ENCODE measurements around the gene CTXN1.

The CTXN1 gene

DNA sequence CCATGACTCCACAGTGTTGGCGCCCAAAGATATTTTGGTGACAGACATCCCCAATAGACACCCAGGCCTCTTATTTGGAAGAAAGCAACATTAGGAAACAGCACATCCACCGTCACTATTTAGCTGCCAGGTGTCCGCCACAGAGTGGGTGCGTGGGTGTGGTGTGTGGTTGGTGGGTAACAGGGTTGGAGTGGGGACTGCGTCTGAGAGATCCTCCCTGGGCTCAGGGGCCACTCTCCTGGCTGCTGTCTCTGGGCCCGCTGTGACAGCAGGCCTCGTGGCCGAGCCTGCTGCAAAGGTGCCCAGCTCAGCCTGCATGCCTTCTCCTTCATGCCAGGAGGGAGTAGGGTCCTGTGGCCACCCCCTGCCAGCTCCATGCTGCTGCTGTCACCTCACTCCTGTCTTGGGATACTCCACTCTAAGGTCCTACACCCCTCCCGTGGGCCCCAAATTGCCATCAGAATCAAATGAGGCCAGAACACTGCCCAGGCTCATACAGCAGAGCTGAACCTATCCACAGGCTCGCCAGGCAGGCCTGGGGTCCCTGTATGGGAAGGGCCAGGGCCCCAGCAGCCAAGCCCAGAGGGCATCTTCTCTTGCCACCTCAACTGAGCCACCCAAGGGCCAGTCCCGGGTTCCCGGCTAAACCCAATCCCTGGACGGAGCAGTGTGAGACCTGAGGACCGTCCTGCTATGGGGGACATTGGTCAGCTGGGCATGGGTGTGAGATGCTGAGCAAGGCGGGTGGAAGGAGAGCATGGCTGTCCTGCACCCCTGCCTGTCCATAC, 42.3 kb upstream of the CTXN1 start:
- H3K27ac ChIP-seq = no peak overlapping the region
- no peak overlapping the region for H3K4me2 ChIP-seq
- no peaks in the 10 kb centered on the region for H3K36me3 ChIP-seq (ENCODE audit: insufficient read depth)
- H3K4me1 ChIP-seq (ENCODE audit: low read depth, poor library complexity, severe bottlenecking) = no peaks in the 10 kb centered on the region
- no peak overlapping the region for H2AFZ ChIP-seq (ENCODE audit: low read depth)
- H4K20me1 ChIP-seq (ENCODE audit: insufficient read depth) = no peaks in the 10 kb centered on the region
- H3K79me2 ChIP-seq (ENCODE audit: insufficient read depth, low read depth) = no peaks in the 10 kb centered on the region
- no peak overlapping the region for H3K4me3 ChIP-seq (IDR thresholded peaks at IDR 0.05; ENCODE audit: insufficient read depth, low read depth, low read length)
- H3K9ac ChIP-seq = no peak overlapping the region
- TF ChIP-seq, protein P1, sequence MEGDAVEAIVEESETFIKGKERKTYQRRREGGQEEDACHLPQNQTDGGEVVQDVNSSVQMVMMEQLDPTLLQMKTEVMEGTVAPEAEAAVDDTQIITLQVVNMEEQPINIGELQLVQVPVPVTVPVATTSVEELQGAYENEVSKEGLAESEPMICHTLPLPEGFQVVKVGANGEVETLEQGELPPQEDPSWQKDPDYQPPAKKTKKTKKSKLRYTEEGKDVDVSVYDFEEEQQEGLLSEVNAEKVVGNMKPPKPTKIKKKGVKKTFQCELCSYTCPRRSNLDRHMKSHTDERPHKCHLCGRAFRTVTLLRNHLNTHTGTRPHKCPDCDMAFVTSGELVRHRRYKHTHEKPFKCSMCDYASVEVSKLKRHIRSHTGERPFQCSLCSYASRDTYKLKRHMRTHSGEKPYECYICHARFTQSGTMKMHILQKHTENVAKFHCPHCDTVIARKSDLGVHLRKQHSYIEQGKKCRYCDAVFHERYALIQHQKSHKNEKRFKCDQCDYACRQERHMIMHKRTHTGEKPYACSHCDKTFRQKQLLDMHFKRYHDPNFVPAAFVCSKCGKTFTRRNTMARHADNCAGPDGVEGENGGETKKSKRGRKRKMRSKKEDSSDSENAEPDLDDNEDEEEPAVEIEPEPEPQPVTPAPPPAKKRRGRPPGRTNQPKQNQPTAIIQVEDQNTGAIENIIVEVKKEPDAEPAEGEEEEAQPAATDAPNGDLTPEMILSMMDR (conservative IDR thresholded peaks at IDR 0.05; ENCODE audit: low read depth, low read length) = no peak
- H3K27me3 ChIP-seq (ENCODE audit: insufficient read depth, low read depth) = no peaks in the 10 kb centered on the region

DNA sequence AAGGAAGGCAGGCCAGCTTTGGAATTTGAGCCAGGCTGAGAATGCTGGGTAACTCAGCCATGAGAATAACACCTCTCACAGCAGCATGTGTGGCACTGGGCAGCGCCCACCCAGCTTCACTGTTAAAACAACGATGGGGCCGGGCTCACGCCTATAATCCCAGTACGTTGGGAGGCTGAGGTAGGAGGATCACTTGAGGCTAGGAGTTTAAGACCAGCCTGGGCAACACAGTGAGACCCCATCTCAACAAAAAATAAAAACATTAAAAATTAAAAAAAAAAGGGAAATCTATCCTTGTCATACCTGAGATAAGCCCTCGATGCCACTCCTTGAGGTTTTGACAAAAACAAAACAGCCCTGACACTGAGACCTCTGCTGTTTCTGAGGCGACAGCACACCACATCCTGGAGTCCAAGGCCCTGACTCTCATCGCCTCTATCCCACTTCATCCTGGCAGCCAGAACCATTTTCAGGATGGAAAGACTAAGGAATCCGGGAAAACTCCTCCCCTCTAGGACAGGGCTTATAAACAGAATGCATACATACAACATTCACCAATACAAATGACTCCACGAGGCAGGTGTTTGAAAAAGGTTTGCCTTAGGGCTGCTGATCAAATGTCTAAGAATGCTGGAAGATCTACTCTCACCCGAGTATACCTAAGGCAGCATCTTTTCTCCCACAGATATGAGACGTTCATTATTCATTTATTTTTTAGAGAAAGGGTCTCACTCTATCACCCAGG, 40.2 kb upstream of the CTXN1 start:
- TF ChIP-seq, protein P1 (conservative IDR thresholded peaks at IDR 0.05; ENCODE audit: low read depth, low read length) = no peak
- Histone ChIP-seq H3K36me3 (ENCODE audit: insufficient read depth) (0 out of 2 replicates have a peak, but pooled peaks cover 4% of the 10 kb centered on the region), H3K27ac (no peak overlapping the region)

DNA sequence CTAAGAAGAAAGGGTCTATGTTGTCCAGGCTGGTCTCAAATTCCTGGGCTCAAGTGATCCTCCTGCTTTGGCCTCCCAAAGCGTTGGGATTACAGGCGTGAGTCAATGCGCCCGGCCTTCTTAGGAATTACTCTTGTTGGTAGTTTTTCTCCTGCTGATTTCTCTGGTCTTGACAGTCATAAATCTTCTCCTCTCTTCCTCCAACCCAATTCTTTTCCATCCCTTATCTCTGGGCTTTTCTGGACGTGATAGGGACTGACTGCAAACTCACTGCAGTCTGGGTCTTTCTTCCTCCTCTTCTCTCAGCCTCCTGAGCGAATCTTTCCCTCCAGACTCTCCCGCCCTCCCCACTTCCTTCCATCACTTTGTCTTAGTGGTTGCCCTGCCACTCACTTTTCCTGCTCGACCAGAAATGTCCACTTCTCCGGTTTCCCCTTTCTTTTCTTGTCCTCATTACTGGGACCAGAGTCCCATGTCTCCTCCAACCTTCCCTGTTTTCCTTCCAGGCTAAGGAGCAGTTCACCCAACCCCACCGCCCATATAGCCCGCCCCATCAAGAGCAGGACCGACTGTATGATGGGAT, 39.4 kb upstream of the CTXN1 start:
- H3K36me3 ChIP-seq (ENCODE audit: insufficient read depth) = 0 out of 2 replicates have a peak, but pooled peaks cover 4% of the 10 kb centered on the region
- H3K4me1 ChIP-seq (ENCODE audit: low read depth, poor library complexity, severe bottlenecking) = no peaks in the 10 kb centered on the region
- H2AFZ ChIP-seq (ENCODE audit: low read depth) = no peak overlapping the region
- H3K9ac ChIP-seq = no peak overlapping the region
- no peak overlapping the region for H3K4me2 ChIP-seq
- H3K79me2 ChIP-seq (ENCODE audit: insufficient read depth, low read depth) = no peaks in the 10 kb centered on the region
- H4K20me1 ChIP-seq (ENCODE audit: insufficient read depth) = no peaks in the 10 kb centered on the region
- H3K4me3 ChIP-seq (IDR thresholded peaks at IDR 0.05; ENCODE audit: insufficient read depth, low read depth, low read length) = no peak overlapping the region
- H3K27me3 ChIP-seq (ENCODE audit: insufficient read depth, low read depth) = no peaks in the 10 kb centered on the region
- TF ChIP-seq, protein P1 (conservative IDR thresholded peaks at IDR 0.05; ENCODE audit: low read depth, low read length) = no peak
- H3K27ac ChIP-seq = no peak overlapping the region

More for the DNA sequence above, 40.2 kb upstream of the CTXN1 start:
- H4K20me1 ChIP-seq (ENCODE audit: insufficient read depth) = no peaks in the 10 kb centered on the region
- H3K9ac ChIP-seq = no peak overlapping the region
- no peaks in the 10 kb centered on the region for H3K27me3 ChIP-seq (ENCODE audit: insufficient read depth, low read depth)
- H3K4me2 ChIP-seq = no peak overlapping the region
- H3K4me3 ChIP-seq (IDR thresholded peaks at IDR 0.05; ENCODE audit: insufficient read depth, low read depth, low read length) = no peak overlapping the region
- H3K79me2 ChIP-seq (ENCODE audit: insufficient read depth, low read depth) = no peaks in the 10 kb centered on the region
- no peaks in the 10 kb centered on the region for H3K4me1 ChIP-seq (ENCODE audit: low read depth, poor library complexity, severe bottlenecking)
- H2AFZ ChIP-seq (ENCODE audit: low read depth) = no peak overlapping the region

DNA sequence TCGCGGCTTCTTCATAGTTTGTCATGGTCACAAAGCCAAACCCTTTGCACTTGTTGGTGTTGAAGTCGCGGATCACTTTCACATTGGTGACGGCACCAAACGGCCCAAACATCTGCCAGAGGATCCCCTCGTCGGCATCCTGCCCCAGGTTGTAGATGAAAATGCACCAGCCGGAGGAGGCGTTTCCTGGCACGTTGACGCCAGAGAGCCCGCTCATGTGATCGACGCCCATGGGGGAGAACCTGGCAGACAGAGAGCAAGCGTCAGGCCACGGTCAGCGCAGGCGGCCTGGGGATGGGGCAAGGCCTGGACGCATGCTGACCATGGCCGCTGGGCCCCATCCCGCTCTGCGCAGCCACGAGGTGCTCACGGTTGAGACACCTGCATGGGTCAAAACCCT, 37.6 kb upstream of the CTXN1 start:
- no peaks in the 10 kb centered on the region for H3K4me1 ChIP-seq (ENCODE audit: low read depth, poor library complexity, severe bottlenecking)
- H3K4me2 ChIP-seq = no peak overlapping the region
- H3K27ac ChIP-seq = no peak overlapping the region
- no peaks in the 10 kb centered on the region for H3K27me3 ChIP-seq (ENCODE audit: insufficient read depth, low read depth)
- H3K9ac ChIP-seq = no peak overlapping the region
- H3K79me2 ChIP-seq (ENCODE audit: insufficient read depth, low read depth) = no peaks in the 10 kb centered on the region
- H2AFZ ChIP-seq (ENCODE audit: low read depth) = no peak overlapping the region
- H3K4me3 ChIP-seq (IDR thresholded peaks at IDR 0.05; ENCODE audit: insufficient read depth, low read depth, low read length) = no peak overlapping the region
- no peaks in the 10 kb centered on the region for H4K20me1 ChIP-seq (ENCODE audit: insufficient read depth)
- H3K36me3 ChIP-seq (ENCODE audit: insufficient read depth) = 0 out of 2 replicates have a peak, but pooled peaks cover 4% of the 10 kb centered on the region
- TF ChIP-seq, protein P1 (conservative IDR thresholded peaks at IDR 0.05; ENCODE audit: low read depth, low read length) = no peak
